HCT116 (cell line): ENCODE measurements around the gene UNK. TPM values are rescaled to one million over a fixed set of nuclear protein-coding genes. Genes with fewer than 3 reads are reported as not detected.

Experiments used
- ATAC-seq: fragments of 200-7000 bp; cut with Tn5 transposase; 2 replicates; pipeline ENCODE4 v1.9.1; 2020; ENCODE audit warnings: mild to moderate bottlenecking, moderate library complexity
- BruUV-seq: library from RNA; stranded (reverse); fragments of 400-500 nt; replicated peaks from 2 replicates; lab custom pipeline; 2021; lab: Mats Ljungman, UMichigan
- CTCF ChIA-PET: fragments of 300-600 bp; sonication (Branson Sonifier 250); formaldehyde crosslinking; loops from one replicate; lab custom pipeline; 2021; ENCODE audit warnings: antibody characterized with exemption; lab: Charles Lee
- POLR2A ChIA-PET: fragments of 300-600, 350-600 bp; sonication (Branson Sonifier 250); formaldehyde crosslinking; loops from one replicate; lab custom pipeline; 2021; ENCODE audit warnings: antibody characterized with exemption; lab: Charles Lee
- RAD21 ChIA-PET, 2 experiments: fragments of 300-600 bp; sonication (Branson Sonifier 250); formaldehyde crosslinking; loops; one replicate each; lab custom pipeline; 2023; ENCODE audit warnings: low total read pairs in 2 of 2; ENCODE audit not compliant: uncharacterized antibody in 2 of 2, unreplicated experiment in 2 of 2, low non-redundant PET in 1 of 2; lab: Charles Lee
- DNase-seq: peaks from one replicate; pipeline ENCODE4 v3.0.0-alpha.2; 2010; ENCODE audit warnings: low read depth, low spot score
- H2AFZ ChIP-seq: fragments of 200-600 bp; shearing (Covaris generic), sonication (generic); 2 replicates; pipeline ENCODE4 v1.6.1; 2017; ENCODE audit warnings: low read depth, mixed run types, mixed read lengths, antibody characterized with exemption, low read length; ENCODE audit not compliant: poor library complexity, severe bottlenecking
- H3K27ac ChIP-seq: 2 replicates; pipeline ENCODE4 v1.5.1; 2012; ENCODE audit warnings: low read depth, low read length
- H3K27me3 ChIP-seq: fragments of 200-600 bp; sonication (generic); 2 replicates; pipeline ENCODE4 v1.6.1; 2016; ENCODE audit warnings: mixed run types, low read length, mixed read lengths; ENCODE audit not compliant: insufficient read depth
- H3K36me3 ChIP-seq, 2 experiments: fragments of 200-500 bp in 1 of 2; fragments of 200-600 bp in 1 of 2; sonication (Bioruptor generic) in 1 of 2; sonication (generic) in 1 of 2; 2 replicates each; pipeline versions ENCODE4 v1.5.1 to v1.6.1; 2014 to 2016; ENCODE audit warnings: low read length in 2 of 2, inconsistent platforms in 1 of 2, mixed read lengths in 1 of 2, mixed run types in 1 of 2; ENCODE audit not compliant: insufficient read depth in 2 of 2, control insufficient read depth in 1 of 2
- H3K4me1 ChIP-seq, 2 experiments: fragments of 200-600 bp in 1 of 2; sonication (generic) in 1 of 2; 2 replicates each; pipeline versions ENCODE4 v1.5.1 to v1.6.1; 2012 to 2017; ENCODE audit warnings: low read length in 2 of 2, inconsistent platforms in 1 of 2, mild to moderate bottlenecking in 1 of 2, mixed read lengths in 1 of 2, mixed run types in 1 of 2, moderate library complexity in 1 of 2; ENCODE audit not compliant: insufficient read depth in 2 of 2, control insufficient read depth in 1 of 2
- H3K4me2 ChIP-seq: fragments of 200-600 bp; sonication (generic); 2 replicates; pipeline ENCODE4 v1.6.1; 2017; ENCODE audit warnings: mixed run types, low read length, mixed read lengths
- H3K4me3 ChIP-seq, 2 experiments: fragments of 200-600 bp in 1 of 2; sonication (generic) in 1 of 2; replicated peaks in 1 of 2; 2 replicates each; pipeline ENCODE4 v1.5.1; 2011 to 2016; ENCODE audit warnings: low read length in 2 of 2, control low read depth in 1 of 2, low read depth in 1 of 2, mild to moderate bottlenecking in 1 of 2, mixed read lengths in 1 of 2, mixed run types in 1 of 2
- H3K79me2 ChIP-seq: fragments of 200-600 bp; sonication (generic); 2 replicates; pipeline ENCODE4 v1.6.1; 2017; ENCODE audit warnings: mild to moderate bottlenecking, mixed run types, low read length, moderate library complexity, mixed read lengths; ENCODE audit not compliant: insufficient read depth
- H3K9ac ChIP-seq: fragments of 200-600 bp; sonication (generic); 2 replicates; pipeline ENCODE4 v1.6.1; 2016; ENCODE audit warnings: low read length, mixed read lengths
- H3K9me2 ChIP-seq: fragments of 200-600 bp; sonication (generic), shearing (Covaris generic); 2 replicates; pipeline ENCODE4 v1.6.1; 2017; ENCODE audit warnings: mixed run types, mild to moderate bottlenecking, moderate library complexity; ENCODE audit not compliant: insufficient read depth
- H3K9me3 ChIP-seq, 2 experiments: fragments of 200-500 bp in 1 of 2; fragments of 200-600 bp in 1 of 2; sonication (Bioruptor generic) in 1 of 2; sonication (generic) in 1 of 2; 2 replicates each; pipeline ENCODE4 v1.6.1; 2014 to 2017; ENCODE audit warnings: low read length in 2 of 2, mixed read lengths in 2 of 2, inconsistent platforms in 1 of 2, low read depth in 1 of 2, mild to moderate bottlenecking in 1 of 2, mixed run types in 1 of 2, moderate library complexity in 1 of 2; ENCODE audit not compliant: control insufficient read depth in 1 of 2, insufficient read depth in 1 of 2
- H4K20me1 ChIP-seq: fragments of 200-600 bp; sonication (generic), shearing (Covaris generic); 2 replicates; pipeline ENCODE4 v1.6.1; 2017; ENCODE audit warnings: mixed run types, mild to moderate bottlenecking, moderate library complexity; ENCODE audit not compliant: insufficient read depth
- ATF3 ChIP-seq: IDR thresholded peaks from 2 replicates; pipeline ENCODE4 v1.6.1; 2012
- CBX3 ChIP-seq: IDR thresholded peaks from 2 replicates; pipeline ENCODE4 v1.6.1; 2012; ENCODE audit warnings: low read depth
- EGR1 ChIP-seq: IDR thresholded peaks from 2 replicates; pipeline ENCODE4 v1.6.1; 2012; ENCODE audit warnings: low read depth
- ELF1 ChIP-seq: IDR thresholded peaks from 2 replicates; pipeline ENCODE4 v1.6.1; 2012; ENCODE audit warnings: low read depth, borderline replicate concordance
- EZH2phosphoT487 ChIP-seq: fragments of 200-600 bp; IDR thresholded peaks from 2 replicates; pipeline ENCODE4 v1.6.1; 2018; ENCODE audit warnings: antibody characterized with exemption, borderline replicate concordance
- JUND ChIP-seq: IDR thresholded peaks from 2 replicates; pipeline ENCODE4 v1.6.1; 2012
- POLR2A ChIP-seq: IDR thresholded peaks from 2 replicates; pipeline ENCODE4 v1.7.0; 2011; ENCODE audit warnings: borderline replicate concordance; ENCODE audit not compliant: insufficient read depth, insufficient read length; ENCODE audit errors: extremely low read depth
- POLR2AphosphoS5 ChIP-seq: IDR thresholded peaks from 2 replicates; pipeline ENCODE4 v1.6.1; 2011; ENCODE audit warnings: mild to moderate bottlenecking, low read depth, low read length, moderate library complexity
- RAD21 ChIP-seq: IDR thresholded peaks from 2 replicates; pipeline ENCODE4 v1.6.1; 2012; ENCODE audit warnings: low read depth, mild to moderate bottlenecking
- SP1 ChIP-seq: IDR thresholded peaks from 2 replicates; pipeline ENCODE4 v1.6.1; 2012; ENCODE audit warnings: low read depth
- SRF ChIP-seq: IDR thresholded peaks from 2 replicates; pipeline ENCODE4 v1.6.1; 2012; ENCODE audit warnings: low read depth
- TCF7L2 ChIP-seq: IDR thresholded peaks from 2 replicates; pipeline ENCODE4 v1.7.0; 2011; ENCODE audit warnings: borderline replicate concordance, inconsistent platforms; ENCODE audit not compliant: insufficient read depth, insufficient read length; ENCODE audit errors: extremely low read depth
- ZBTB33 ChIP-seq: IDR thresholded peaks from 2 replicates; pipeline ENCODE4 v1.6.1; 2011; ENCODE audit warnings: mild to moderate bottlenecking, low read length, moderate library complexity; ENCODE audit not compliant: insufficient replicate concordance; ENCODE audit errors: extremely low read depth
- intact Hi-C: fragments of 100-400 bp; cut with micrococcal nuclease; formaldehyde crosslinking; loops from 2 replicates; pipeline ENCODE4 v1.10.0; 2022
- total RNA-seq: library from RNA; stranded (reverse); gene quantifications from one replicate; pipeline ENCODE4 v1.2.1, GENCODE V29; 2021; ENCODE audit not compliant: unreplicated experiment

The UNK gene
- total RNA-seq, 1 experiment from 2014 or later = 40.6 TPM

- RAD21 ChIA-PET = interaction anchor here in 1 of 2 experiments (1.1 kb wide), 1 partner anchor 70 kb away, joined by 4 read pairs; no protein-coding TSS in a partner anchor
- Histone ChIP-seq H3K4me2 (peak overlapping the region; percentile 24; the same call in 1 of the 2 replicates), H3K4me3 (no peak overlapping the region)
- no peak for TF ChIP-seq TCF7L2
- 0 out of 2 replicates have a peak, but pooled peaks have one; percentile 9 for TF ChIP-seq RAD21
- TF ChIP-seq, all 23 proteins: peak for 1
- peaks cover 11 to 42% of the 10 kb centered on the region in 2 experiments for H3K4me1 ChIP-seq
- intact Hi-C loops = loop anchor here (5.0 kb wide), 1 partner anchor 102 kb away; the partner anchor contains the start of gene TRIM47
- no peaks in the 10 kb centered on the region for H3K9me2 ChIP-seq
- ATAC-seq = no peak
- peaks cover 27% of the 10 kb centered on the region for H3K79me2 ChIP-seq
- no peak overlapping the region for H2AFZ ChIP-seq
- ChIA-PET POLR2A (interaction anchor here (0.9 to 5.1 kb wide), 11 partner anchors 9 to 101 kb away, joined by 3 to 83 read pairs (median 5); partner anchors contain the start of genes GALK1 and WBP2), CTCF (interaction anchor here (1.0 to 3.7 kb wide), 6 partner anchors 10 to 225 kb away, joined by 4 to 23 read pairs (median 4); partner anchors contain the start of genes CDK3, GALK1 and SMIM5)
- H3K9ac ChIP-seq = no peak overlapping the region
- peak overlapping the region; percentile 12; the same call in 1 of the 2 replicates for H3K27ac ChIP-seq
- no peaks in the 10 kb centered on the region for H3K27me3 ChIP-seq
- DNase-seq = no peak
- BruUV-seq = no TSS peak
- peaks cover 31% of the 10 kb centered on the region for H4K20me1 ChIP-seq
- no peaks in the 10 kb centered on the region for H3K9me3 ChIP-seq
- H3K36me3 ChIP-seq = peaks cover 16 to 33% of the 10 kb centered on the region in 2 experiments
Measured at GRCh38 chr17:75774991-75775668, 9.5 kb upstream of the UNK start.

GRCh38 chr17:75776386-75777295 is 8.0 kb upstream of the UNK start:
- ChIA-PET RAD21 (interaction anchor here in 1 of 2 experiments (1.1 kb wide), 1 partner anchor 69 kb away, joined by 4 read pairs; no protein-coding TSS in a partner anchor), POLR2A (interaction anchor here (0.8 to 5.1 kb wide), 17 partner anchors 9 to 513 kb away, joined by 3 to 83 read pairs (median 5); partner anchors contain the start of genes ACOX1, GALK1, TEN1 and WBP2), CTCF (interaction anchor here (0.8 to 1.8 kb wide), 6 partner anchors 11 to 260 kb away, joined by 3 to 6 read pairs (median 4); partner anchors contain the start of genes GALK1 and TSEN54)
- Histone ChIP-seq H3K36me3 (peaks cover 16 to 33% of the 10 kb centered on the region in 2 experiments), H3K79me2 (peaks cover 27% of the 10 kb centered on the region), H3K4me2 (no peak overlapping the region), H3K4me3 (no peak overlapping the region), H2AFZ (no peak overlapping the region), H3K27me3 (no peaks in the 10 kb centered on the region), H3K27ac (no peak overlapping the region; the same call in 1 of the 2 replicates), H3K9me2 (no peaks in the 10 kb centered on the region), H3K4me1 (peaks cover 21 to 56% of the 10 kb centered on the region in 2 experiments), H3K9me3 (no peaks in the 10 kb centered on the region), H3K9ac (no peak overlapping the region), H4K20me1 (peaks cover 31% of the 10 kb centered on the region)
- ATAC-seq (no peak), DNase-seq (no peak)
- peak; percentile 45 for TF ChIP-seq POLR2A
- no peak for TF ChIP-seq EZH2phosphoT487
- TF ChIP-seq RAD21 = no peak
- no peak for TF ChIP-seq ELF1
- TF ChIP-seq JUND = no peak
- TF ChIP-seq POLR2AphosphoS5 = peak; percentile 82
- no peak for TF ChIP-seq CBX3
- TF ChIP-seq EGR1 = no peak
- no peak for TF ChIP-seq ZBTB33
- TF ChIP-seq ATF3 = no peak
- TF ChIP-seq SP1 = no peak
- TF ChIP-seq SRF = no peak
- intact Hi-C loops = loop anchor here (5.0 kb wide), 1 partner anchor 101 kb away; the partner anchor contains the start of gene TRIM47
- BruUV-seq = no TSS peak
